HAP-1 (cell line): Measurements from ENCODE around the gene SPAG17.
A peak's percentile ranks its signal among the peaks of the same experiment; 100 is the strongest.

ENCODE experiments used
- DNase-seq, 2 experiments: peaks; one replicate each; pipeline ENCODE4 v3.0.0-alpha.2; 2016 to 2020; ENCODE audit warnings: low spot score in 2 of 2
- H3K27me3 ChIP-seq: fragments of 250-450 bp; sonication (Bioruptor Pico); 2 replicates; pipeline ENCODE4 v1.5.1; 2020; ENCODE audit warnings: low read depth, mild to moderate bottlenecking, moderate library complexity
- H3K36me3 ChIP-seq: fragments of 250-450 bp; sonication (Bioruptor Pico); replicated peaks from 2 replicates; pipeline ENCODE4 v1.5.1; 2020; ENCODE audit warnings: mild to moderate bottlenecking
- H3K4me1 ChIP-seq: fragments of 250-450 bp; sonication (Bioruptor Pico); 2 replicates; pipeline ENCODE4 v1.5.1; 2020; ENCODE audit warnings: mild to moderate bottlenecking
- H3K4me3 ChIP-seq: fragments of 250-450 bp; sonication (Bioruptor Pico); 2 replicates; pipeline ENCODE4 v1.5.1; 2020; ENCODE audit warnings: mild to moderate bottlenecking, moderate library complexity
- H3K9me3 ChIP-seq: fragments of 250-450 bp; sonication (Bioruptor Pico); 2 replicates; pipeline ENCODE4 v1.5.1; 2020; ENCODE audit warnings: mild to moderate bottlenecking, moderate library complexity
- in situ Hi-C: fragments of 300-500 bp; cut with MboI; formaldehyde crosslinking; loops from 3 replicates; pipeline ENCODE4 v1.14.3; 2020; ENCODE audit warnings: low sequenced_read_pairs, inconsistent platforms, mixed read lengths

Gene SPAG17

DNA sequence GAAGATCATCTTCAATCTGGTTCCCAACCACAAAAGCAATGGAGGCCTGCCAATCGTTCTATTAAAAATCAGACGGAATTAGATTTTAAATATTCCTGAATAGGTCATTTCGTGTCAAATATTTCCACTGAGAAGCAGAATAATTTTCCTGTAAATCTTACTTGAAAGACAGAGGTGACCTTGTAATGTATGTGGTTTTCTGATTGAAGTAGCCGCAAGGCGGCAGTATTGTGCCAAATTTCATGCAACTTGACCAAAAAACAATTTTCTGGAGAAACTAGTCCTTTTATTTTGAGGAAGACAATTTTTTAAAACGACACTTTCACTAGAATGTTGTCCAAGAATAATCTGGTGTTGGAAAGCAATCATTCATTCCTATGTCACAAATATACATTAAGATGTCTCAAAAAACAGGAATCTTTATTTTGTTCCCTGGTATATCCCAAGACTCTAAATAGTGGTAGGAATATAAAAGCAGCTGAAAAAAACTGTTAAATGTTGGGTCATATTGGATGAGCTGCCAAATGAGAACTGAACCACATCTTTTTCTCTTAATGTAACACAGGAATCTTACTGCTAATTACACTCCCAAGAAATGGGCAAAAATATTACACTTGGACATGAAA is 33.6 kb downstream of the SPAG17 start:
- H3K27me3 ChIP-seq: no peaks in the 10 kb centered on the region
- H3K36me3 ChIP-seq: no peaks in the 10 kb centered on the region
- no peak overlapping the region for H3K4me3 ChIP-seq
- peaks cover 11% of the 10 kb centered on the region for H3K4me1 ChIP-seq
- H3K9me3 ChIP-seq: no peaks in the 10 kb centered on the region
- in situ Hi-C loops: no loop called here
- DNase-seq: peak; percentile 74 to 77

DNA sequence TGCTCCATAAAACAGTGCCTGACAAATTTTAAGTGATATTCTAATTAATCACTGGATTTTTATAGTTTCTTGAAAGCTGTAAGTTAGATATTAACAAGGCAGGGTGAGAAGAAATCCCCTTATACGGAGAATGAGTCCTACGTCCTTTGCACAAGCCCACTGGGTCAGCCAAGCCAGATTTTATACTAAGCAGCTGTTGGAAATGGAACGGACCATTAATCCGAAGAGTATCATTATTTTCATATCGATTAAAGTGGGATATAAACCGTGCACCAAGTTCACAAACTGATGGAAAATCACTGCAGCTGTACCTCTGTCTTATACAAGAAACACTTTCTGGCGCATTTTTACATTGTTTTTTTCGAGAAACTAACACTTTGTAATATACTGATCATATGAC is 35.2 kb downstream of the SPAG17 start:
- Histone ChIP-seq H3K27me3 (no peaks in the 10 kb centered on the region), H3K36me3 (no peaks in the 10 kb centered on the region), H3K9me3 (no peaks in the 10 kb centered on the region), H3K4me1 (no peaks in the 10 kb centered on the region), H3K4me3 (no peak overlapping the region)
- in situ Hi-C loops: no loop called here
- DNase-seq: no peak

GRCh38 chr1:118148034-118148433 is 37.0 kb downstream of the SPAG17 start:
- no peaks in the 10 kb centered on the region; the same call in 1 of the 2 replicates for H3K27me3 ChIP-seq

GRCh38 chr1:118147522-118147921 is 37.5 kb downstream of the SPAG17 start:
- no peaks in the 10 kb centered on the region for H3K9me3 ChIP-seq
- no peak for DNase-seq

More at GRCh38 chr1:118148034-118148433, 37.0 kb downstream of the SPAG17 start:
- no peak for DNase-seq
- in situ Hi-C loops: no loop called here
- no peak overlapping the region for H3K4me3 ChIP-seq
- no peaks in the 10 kb centered on the region for H3K4me1 ChIP-seq
- H3K9me3 ChIP-seq: no peaks in the 10 kb centered on the region
- no peaks in the 10 kb centered on the region for H3K36me3 ChIP-seq

GRCh38 chr1:118145721-118146120 is 39.3 kb downstream of the SPAG17 start:
- in situ Hi-C loops: no loop called here
- no peak for DNase-seq
- Histone ChIP-seq H3K36me3 (no peaks in the 10 kb centered on the region), H3K4me1 (no peaks in the 10 kb centered on the region), H3K27me3 (no peaks in the 10 kb centered on the region; the same call in 1 of the 2 replicates), H3K9me3 (no peaks in the 10 kb centered on the region), H3K4me3 (no peak overlapping the region)

More at GRCh38 chr1:118147522-118147921, 37.5 kb downstream of the SPAG17 start:
- Histone ChIP-seq H3K27me3 (no peaks in the 10 kb centered on the region; the same call in 1 of the 2 replicates), H3K4me1 (no peaks in the 10 kb centered on the region), H3K4me3 (no peak overlapping the region), H3K36me3 (no peaks in the 10 kb centered on the region)
- in situ Hi-C loops: no loop called here

DNA sequence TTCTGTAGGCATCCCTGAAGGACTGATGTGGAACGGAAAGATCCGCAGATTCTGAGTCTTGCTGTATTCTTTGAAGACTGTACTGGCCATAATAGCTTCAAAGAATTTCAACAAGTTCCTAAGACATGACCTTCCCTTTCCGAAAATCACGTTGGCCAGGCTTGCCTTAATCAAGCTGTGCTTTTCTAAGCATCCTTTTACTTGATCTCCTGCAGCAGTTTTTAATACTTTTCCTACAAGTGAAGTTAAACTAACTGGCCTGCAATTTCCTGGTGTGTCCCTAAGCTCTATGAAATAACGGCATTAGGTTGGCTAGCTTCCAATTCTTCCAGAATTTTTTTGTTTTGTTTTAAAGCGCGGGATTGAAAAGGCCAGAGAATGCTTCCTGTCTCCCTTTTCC is 40.3 kb downstream of the SPAG17 start:
- in situ Hi-C loops: no loop called here
- no peak for DNase-seq
- Histone ChIP-seq H3K36me3 (no peaks in the 10 kb centered on the region), H3K27me3 (no peaks in the 10 kb centered on the region; the same call in 1 of the 2 replicates), H3K9me3 (no peaks in the 10 kb centered on the region), H3K4me1 (no peaks in the 10 kb centered on the region), H3K4me3 (no peak overlapping the region)

GRCh38 chr1:118143831-118144230 is 41.2 kb downstream of the SPAG17 start:
- no peak overlapping the region for H3K4me3 ChIP-seq
- no peak for DNase-seq

GRCh38 chr1:118143121-118143520 is 41.9 kb downstream of the SPAG17 start:
- Histone ChIP-seq H3K9me3 (no peaks in the 10 kb centered on the region), H3K4me3 (no peak overlapping the region), H3K36me3 (no peaks in the 10 kb centered on the region), H3K4me1 (no peaks in the 10 kb centered on the region), H3K27me3 (no peaks in the 10 kb centered on the region; the same call in 1 of the 2 replicates)
- DNase-seq: no peak
- in situ Hi-C loops: no loop called here

More at GRCh38 chr1:118143831-118144230, 41.2 kb downstream of the SPAG17 start:
- Histone ChIP-seq H3K36me3 (no peaks in the 10 kb centered on the region), H3K9me3 (no peaks in the 10 kb centered on the region), H3K4me1 (no peaks in the 10 kb centered on the region), H3K27me3 (no peaks in the 10 kb centered on the region; the same call in 1 of the 2 replicates)
- in situ Hi-C loops: no loop called here

DNA sequence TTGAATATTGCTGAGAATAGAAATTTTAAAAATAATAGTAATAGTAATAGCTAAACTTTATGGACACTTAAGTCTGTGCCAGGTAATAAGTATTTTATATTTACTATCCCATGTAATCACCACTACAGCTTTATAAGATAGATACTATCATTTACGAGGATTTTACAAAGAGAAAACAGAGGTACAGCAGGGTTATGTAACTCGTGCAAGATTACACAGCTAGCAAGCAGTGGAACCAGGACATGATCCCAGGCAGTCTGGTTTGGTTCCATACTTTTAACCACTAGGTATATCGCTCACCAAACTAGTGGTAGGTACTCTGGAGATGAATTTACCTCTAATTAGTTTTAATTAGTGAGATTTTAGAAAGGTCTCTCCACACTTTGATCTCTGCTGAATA is 42.5 kb downstream of the SPAG17 start:
- Histone ChIP-seq H3K4me3 (no peak overlapping the region), H3K36me3 (no peaks in the 10 kb centered on the region), H3K9me3 (no peaks in the 10 kb centered on the region), H3K4me1 (no peaks in the 10 kb centered on the region), H3K27me3 (no peaks in the 10 kb centered on the region; the same call in 1 of the 2 replicates)
- in situ Hi-C loops: no loop called here
- DNase-seq: no peak

GRCh38 chr1:118137900-118138299 is 47.1 kb downstream of the SPAG17 start:
- Histone ChIP-seq H3K4me3 (no peak overlapping the region), H3K9me3 (no peaks in the 10 kb centered on the region), H3K4me1 (no peaks in the 10 kb centered on the region), H3K27me3 (no peaks in the 10 kb centered on the region; the same call in 1 of the 2 replicates), H3K36me3 (no peaks in the 10 kb centered on the region)
- in situ Hi-C loops: no loop called here
- DNase-seq: no peak

DNA sequence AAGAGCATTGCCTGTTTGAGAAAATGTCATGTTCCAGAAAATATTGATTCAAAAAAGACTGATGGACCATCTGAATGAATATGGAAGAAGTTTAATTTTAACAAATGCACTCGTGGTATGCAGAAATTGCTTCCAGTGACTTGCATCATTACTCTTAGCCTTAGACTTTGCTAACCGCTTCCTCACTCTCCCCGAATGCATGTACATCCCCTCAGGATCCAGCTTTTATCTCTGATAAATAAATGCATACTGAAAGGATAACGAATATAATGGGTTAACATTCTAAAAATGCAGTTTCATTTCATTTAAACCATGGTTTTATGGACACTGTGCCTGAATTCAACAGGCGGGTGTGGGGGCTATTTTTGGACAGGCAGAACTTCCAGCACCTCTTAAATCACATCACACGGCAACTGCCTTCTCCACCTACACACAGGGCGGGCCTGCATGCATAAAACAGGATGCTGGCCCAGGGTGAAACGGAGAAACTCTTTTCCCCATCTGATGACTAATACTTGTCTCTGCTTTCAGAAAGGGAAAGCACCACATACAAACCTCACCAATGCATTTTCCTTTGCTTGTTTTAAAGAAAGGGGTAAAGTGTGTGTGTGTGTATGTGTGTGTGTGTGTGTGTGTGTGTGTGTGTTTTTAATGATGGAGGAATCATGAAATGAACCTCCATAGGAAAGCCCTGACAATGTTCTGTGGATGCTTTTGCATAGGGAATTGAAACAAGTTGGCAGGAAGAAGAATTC is 48.7 kb downstream of the SPAG17 start:
- in situ Hi-C loops: no loop called here
- no peaks in the 10 kb centered on the region for H3K27me3 ChIP-seq
- H3K4me1 ChIP-seq: no peaks in the 10 kb centered on the region
- H3K36me3 ChIP-seq: no peaks in the 10 kb centered on the region
- DNase-seq: no peak
- H3K9me3 ChIP-seq: no peaks in the 10 kb centered on the region
- H3K4me3 ChIP-seq: no peak overlapping the region

DNA sequence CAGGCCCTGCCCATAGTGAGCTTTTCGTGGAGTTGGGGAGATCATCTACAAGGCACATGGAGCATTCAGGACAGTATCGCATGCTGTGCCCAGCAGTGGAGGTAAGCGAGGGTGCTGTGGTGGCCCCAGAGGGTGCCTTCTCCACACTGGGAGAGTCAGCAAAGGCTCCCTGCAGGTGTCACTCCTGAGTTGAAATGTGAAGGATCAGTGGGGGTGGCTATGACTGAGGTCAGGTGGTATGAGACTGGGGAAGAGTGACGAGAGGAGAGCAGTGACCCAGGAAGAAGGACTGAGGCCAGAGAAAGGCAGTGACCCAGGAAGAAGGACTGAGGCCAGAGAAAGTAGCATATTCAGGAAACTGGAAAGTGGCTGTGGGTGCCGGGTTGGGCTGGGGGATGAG is 53.0 kb downstream of the SPAG17 start:
- in situ Hi-C loops: no loop called here

DNA sequence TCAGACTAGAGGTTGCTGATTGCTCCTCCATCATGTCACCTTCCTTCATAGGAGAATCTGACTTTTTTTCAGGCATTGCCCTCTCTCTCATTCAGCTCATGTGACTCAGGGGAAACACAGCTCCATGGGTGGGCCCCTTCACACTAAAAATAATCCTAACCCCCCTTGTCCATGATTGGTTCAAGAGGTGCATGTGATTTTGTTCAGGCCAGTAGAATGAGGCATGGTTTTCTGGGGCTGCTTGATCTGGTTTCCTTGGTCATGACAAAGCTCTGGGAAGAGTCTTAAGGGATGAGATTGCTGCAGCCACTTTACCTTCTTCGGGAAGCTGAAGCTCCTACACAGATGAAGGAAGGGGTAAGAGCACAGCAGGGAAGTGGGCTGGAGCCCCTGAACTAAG is 56.3 kb downstream of the SPAG17 start:
- no peak overlapping the region for H3K4me3 ChIP-seq
- in situ Hi-C loops: no loop called here
- H3K36me3 ChIP-seq: no peaks in the 10 kb centered on the region
- H3K27me3 ChIP-seq: no peaks in the 10 kb centered on the region
- no peaks in the 10 kb centered on the region for H3K9me3 ChIP-seq
- peaks cover 6% of the 10 kb centered on the region for H3K4me1 ChIP-seq
- DNase-seq: no peak

More for the DNA sequence above, 53.0 kb downstream of the SPAG17 start:
- Histone ChIP-seq H3K4me1 (no peaks in the 10 kb centered on the region), H3K9me3 (no peaks in the 10 kb centered on the region), H3K4me3 (no peak overlapping the region), H3K36me3 (no peaks in the 10 kb centered on the region), H3K27me3 (no peaks in the 10 kb centered on the region)
- DNase-seq: no peak

DNA sequence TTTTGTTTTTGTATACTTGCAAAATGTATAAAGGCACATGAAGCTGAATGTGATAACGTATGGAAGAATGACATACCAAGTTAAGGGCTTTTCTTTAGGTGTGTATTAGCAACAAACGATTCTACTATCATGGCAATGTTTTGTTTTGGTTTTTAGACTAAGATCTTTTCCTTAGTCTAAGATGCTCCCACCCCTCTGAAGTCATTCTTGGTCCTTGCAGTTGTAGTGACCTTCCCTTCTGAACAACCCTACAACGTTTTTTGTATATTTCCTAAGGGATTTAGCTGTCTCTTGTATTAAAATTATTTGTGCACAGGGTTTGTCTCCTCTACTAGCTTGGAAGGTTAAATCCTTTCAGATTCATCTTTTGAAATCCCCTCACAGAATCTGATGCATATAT is 61.0 kb downstream of the SPAG17 start:
- H3K27me3 ChIP-seq: no peaks in the 10 kb centered on the region
- in situ Hi-C loops: no loop called here
- DNase-seq: peak in 1 of 2 experiments; percentile 3
- H3K4me3 ChIP-seq: no peak overlapping the region
- peaks cover 6% of the 10 kb centered on the region for H3K4me1 ChIP-seq
- H3K9me3 ChIP-seq: no peaks in the 10 kb centered on the region
- no peaks in the 10 kb centered on the region for H3K36me3 ChIP-seq
